ENCODE data around the gene PLRG1.

Gene PLRG1

DNA sequence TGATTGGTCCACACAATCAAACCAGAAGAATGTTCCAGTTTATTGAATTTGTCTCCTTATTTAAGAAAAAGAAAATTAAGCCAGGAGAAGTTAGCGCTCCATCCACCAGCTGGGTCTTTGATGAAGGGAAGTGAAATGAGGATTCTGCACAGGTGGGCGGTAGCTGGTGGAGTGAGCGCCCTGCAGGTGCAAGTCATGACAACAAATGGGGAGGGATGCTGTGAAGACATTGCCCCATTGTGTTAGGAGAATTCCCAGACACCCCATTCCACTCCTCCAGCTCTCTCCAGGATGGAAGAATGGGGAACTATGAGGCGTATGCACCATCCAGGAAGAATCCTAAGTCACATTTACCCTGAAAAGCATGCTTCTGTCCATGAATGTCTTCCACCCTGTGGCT is 22.9 kb downstream of the PLRG1 start:
- TF ChIP-seq, protein P1, sequence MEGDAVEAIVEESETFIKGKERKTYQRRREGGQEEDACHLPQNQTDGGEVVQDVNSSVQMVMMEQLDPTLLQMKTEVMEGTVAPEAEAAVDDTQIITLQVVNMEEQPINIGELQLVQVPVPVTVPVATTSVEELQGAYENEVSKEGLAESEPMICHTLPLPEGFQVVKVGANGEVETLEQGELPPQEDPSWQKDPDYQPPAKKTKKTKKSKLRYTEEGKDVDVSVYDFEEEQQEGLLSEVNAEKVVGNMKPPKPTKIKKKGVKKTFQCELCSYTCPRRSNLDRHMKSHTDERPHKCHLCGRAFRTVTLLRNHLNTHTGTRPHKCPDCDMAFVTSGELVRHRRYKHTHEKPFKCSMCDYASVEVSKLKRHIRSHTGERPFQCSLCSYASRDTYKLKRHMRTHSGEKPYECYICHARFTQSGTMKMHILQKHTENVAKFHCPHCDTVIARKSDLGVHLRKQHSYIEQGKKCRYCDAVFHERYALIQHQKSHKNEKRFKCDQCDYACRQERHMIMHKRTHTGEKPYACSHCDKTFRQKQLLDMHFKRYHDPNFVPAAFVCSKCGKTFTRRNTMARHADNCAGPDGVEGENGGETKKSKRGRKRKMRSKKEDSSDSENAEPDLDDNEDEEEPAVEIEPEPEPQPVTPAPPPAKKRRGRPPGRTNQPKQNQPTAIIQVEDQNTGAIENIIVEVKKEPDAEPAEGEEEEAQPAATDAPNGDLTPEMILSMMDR (IDR thresholded peaks at IDR 0.05), result no peak

DNA sequence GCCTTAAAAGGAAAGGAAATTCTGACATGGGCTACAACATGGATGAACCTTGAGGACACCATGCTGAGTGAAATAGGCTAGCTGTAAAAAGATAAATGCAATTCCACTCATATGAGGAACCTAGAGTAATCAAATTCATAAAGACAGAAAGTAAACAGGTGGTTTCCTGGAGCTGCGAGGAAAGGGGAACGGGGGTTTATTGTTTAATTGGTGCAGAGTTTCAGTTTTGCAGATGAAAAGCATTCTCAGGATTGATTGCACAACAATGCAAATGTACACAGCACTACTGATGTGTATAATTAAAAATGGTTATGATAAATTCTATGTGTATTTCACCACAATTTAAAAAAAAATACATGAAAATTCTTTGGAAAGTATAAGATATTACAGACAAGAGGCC is 24.0 kb downstream of the PLRG1 start:
- TF ChIP-seq, protein P1 (IDR thresholded peaks at IDR 0.05), result no peak

DNA sequence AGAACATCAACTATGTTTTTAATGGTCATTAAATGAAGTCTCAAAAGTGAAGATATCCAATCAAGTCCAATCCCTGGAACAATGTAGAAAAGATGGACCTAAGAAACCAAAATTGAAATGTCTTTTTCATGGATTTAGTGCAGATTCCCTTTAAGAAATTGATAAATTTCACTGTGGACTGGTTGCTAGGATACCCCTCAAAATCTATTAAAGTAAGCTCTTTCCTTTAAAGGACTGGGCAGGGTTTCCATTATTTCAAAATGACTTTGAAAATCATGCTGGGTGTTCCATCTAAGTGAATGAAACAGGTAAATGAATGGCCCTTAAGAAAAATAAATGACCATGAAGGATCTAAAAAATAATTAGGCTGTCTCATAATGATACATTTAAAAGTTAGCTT is 28.6 kb downstream of the PLRG1 start:
- TF ChIP-seq, protein P1 (IDR thresholded peaks at IDR 0.05), result no peak

DNA sequence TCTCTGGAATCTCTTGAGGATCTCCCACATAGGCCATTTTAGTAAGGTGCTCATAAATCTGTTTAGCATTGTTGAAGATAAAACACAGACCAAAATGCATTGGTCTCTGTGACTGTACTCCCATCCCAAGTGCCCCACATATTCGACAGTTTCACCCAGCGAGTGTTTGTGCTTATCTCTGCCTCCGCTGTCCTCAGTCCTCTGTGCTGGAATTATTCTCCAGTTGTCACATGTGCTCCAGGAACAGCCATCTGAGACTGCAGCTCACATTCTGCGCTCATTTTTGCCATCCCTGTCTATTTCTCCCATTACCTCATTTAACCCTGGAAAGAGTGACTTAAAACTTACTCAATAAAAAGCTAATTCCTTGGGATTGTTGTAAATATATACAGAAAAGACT is 31.0 kb downstream of the PLRG1 start:
- TF ChIP-seq, protein P1 (IDR thresholded peaks at IDR 0.05), result no peak

DNA sequence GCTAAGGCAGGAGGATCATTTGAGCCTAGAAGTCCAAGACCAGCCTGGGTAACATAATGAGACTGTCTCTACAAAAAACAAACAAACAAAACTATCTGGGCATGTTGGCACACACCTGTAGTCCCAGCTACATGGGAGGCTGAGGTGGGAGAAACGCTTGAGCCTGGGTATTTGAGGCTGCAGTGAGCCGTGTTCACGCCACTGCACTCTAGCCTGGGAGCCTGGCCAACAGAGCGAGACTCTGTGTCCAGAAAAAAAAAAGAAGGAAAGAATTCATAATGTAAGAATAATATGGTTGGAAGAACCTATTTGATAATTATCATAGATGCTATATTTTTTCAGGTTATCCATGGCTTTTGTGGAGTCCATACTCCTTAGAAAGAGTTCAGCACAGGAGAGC is 32.6 kb downstream of the PLRG1 start:
- TF ChIP-seq, protein P1 (IDR thresholded peaks at IDR 0.05), result no peak

DNA sequence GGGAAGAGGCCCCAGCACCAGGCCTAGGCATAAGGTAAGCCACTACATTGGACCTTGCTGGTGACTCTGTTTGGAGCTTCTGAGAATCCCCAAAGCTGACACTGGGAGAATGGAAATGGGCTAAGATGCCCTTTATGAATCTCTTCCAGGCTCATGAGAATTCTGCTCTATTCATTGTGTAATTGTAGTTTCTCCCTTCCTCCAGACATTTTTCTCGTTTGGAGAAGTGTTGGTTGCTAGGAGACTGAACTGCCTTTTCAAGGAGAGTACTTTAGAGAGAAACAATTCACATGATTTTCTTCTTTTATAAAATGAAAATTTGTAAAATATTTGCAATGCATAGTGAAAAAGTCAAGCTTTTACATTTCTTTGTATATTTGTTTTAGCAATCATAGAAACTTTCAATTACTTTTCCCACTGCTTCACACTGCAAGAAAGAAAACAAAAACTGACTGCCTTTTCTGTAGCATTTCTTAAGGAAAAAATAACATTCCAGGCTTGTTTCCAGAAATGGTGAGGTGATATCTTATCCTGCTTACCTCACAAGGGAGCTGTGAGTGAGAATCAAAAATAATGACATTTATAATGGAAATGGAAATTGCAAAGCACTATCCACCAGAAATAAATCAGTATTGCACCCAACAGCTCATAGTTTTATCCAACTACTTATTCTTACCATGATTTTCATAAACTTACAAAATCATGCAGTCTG is 33.7 kb downstream of the PLRG1 start:
- TF ChIP-seq, protein P1 (IDR thresholded peaks at IDR 0.05), result no peak

DNA sequence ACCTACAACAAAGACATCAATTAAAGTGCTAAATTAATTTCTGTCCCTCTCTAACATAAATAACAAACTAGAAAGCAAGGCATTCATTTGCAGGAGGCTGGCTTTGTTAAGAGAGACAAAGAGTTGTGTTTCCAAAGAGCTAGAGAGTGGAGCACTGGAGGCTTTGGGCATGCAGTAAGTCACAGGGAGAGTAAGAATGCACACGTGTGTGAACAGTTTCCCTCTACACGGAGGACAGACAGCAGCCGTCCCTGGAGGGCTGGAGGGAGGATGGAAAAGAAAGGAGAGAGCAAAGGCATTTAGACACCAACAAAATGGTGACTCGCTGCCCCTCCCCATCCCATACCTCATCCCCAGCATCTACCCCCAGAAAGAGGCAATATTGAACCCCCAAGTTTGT is 38.2 kb downstream of the PLRG1 start:
- TF ChIP-seq, protein P1 (IDR thresholded peaks at IDR 0.05), result no peak

DNA sequence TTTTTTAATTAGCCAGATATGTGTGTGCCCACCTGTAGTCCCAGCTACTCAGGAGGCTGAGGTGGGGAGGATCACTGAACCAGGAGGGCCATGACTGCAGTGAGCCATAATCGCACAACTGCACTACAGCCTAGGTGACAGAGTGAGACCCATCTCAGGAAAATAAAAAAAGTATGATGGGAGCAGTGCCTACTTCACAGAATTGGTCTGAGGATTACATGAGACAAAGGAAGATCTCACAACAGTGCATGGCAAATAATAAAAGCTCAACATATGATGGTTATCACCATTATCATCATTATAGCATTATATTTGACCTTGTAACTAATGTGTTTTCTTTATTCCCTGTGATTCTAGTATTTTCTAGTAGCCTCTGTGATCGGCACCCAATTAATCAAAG is 38.7 kb downstream of the PLRG1 start:
- TF ChIP-seq, protein P1 (IDR thresholded peaks at IDR 0.05), result no peak

Measured in LNCAP (cell line).